OCI-LY7 (cell line): ENCODE data around the gene ZNF462. TPM values are rescaled to one million over a fixed set of nuclear protein-coding genes. Genes with fewer than 3 reads are reported as not detected.
"Not testable (repeated sequence)": the region's sequence is repeated elsewhere in the genome, so short reads cannot be mapped to it uniquely, and the experiment has no call there.

ENCODE experiments used
- BruUV-seq: library from RNA; stranded (reverse); fragments of 400-500 nt; replicated peaks from 2 replicates; lab custom pipeline; 2021; lab: Mats Ljungman, UMichigan
- CTCF ChIA-PET: fragments of 300-600 bp; sonication (Branson Sonifier 250); formaldehyde crosslinking; loops from one replicate; lab custom pipeline; 2022; ENCODE audit warnings: antibody characterized with exemption; ENCODE audit not compliant: unreplicated experiment; lab: Charles Lee
- POLR2A ChIA-PET: fragments of 300-600 bp; sonication (Branson Sonifier 250); formaldehyde crosslinking; loops from one replicate; lab custom pipeline; 2022; ENCODE audit warnings: antibody characterized with exemption; lab: Charles Lee
- DNase-seq: peaks from one replicate; pipeline ENCODE4 v3.0.0-alpha.2; 2015; ENCODE audit warnings: low spot score
- H2AFZ ChIP-seq: fragments of 200-600 bp; sonication (generic), shearing (Covaris generic); 2 replicates; pipeline ENCODE4 v1.6.1; 2014; ENCODE audit warnings: mild to moderate bottlenecking, antibody characterized with exemption, low read length, moderate library complexity
- H3K27ac ChIP-seq: fragments of 200-600 bp; sonication (generic); 2 replicates; pipeline ENCODE4 v1.5.1; 2014; ENCODE audit warnings: mixed run types, low read depth, mild to moderate bottlenecking, moderate library complexity, low read length, inconsistent platforms; ENCODE audit not compliant: poor library complexity, severe bottlenecking
- H3K36me3 ChIP-seq: fragments of 200-600 bp; sonication (generic); 2 replicates; pipeline ENCODE4 v1.6.1; 2014; ENCODE audit warnings: mild to moderate bottlenecking, antibody characterized with exemption, low read length, moderate library complexity, mixed read lengths; ENCODE audit not compliant: insufficient read depth
- H3K4me1 ChIP-seq: fragments of 200-600 bp; sonication (generic); 2 replicates; pipeline ENCODE4 v1.5.1; 2014; ENCODE audit warnings: mild to moderate bottlenecking, low read length; ENCODE audit not compliant: insufficient read depth, poor library complexity, severe bottlenecking
- H3K4me2 ChIP-seq: fragments of 200-600 bp; sonication (generic); 2 replicates; pipeline ENCODE4 v1.6.1; 2014; ENCODE audit warnings: mild to moderate bottlenecking, low read length
- H3K4me3 ChIP-seq: fragments of 200-600 bp; sonication (generic); 2 replicates; pipeline ENCODE4 v1.5.1; 2014; ENCODE audit warnings: mild to moderate bottlenecking, low read depth, low read length; ENCODE audit not compliant: poor library complexity, severe bottlenecking
- H3K79me2 ChIP-seq: fragments of 200-600 bp; sonication (generic); 2 replicates; pipeline ENCODE4 v1.6.1; 2016; ENCODE audit warnings: low read depth, mild to moderate bottlenecking, low read length, moderate library complexity, mixed read lengths; ENCODE audit not compliant: insufficient read depth
- H3K9me2 ChIP-seq: fragments of 200-600 bp; sonication (generic); 2 replicates; pipeline ENCODE4 v1.6.1; 2016; ENCODE audit warnings: mild to moderate bottlenecking, low read length, mixed read lengths; ENCODE audit not compliant: insufficient read depth
- H3K9me3 ChIP-seq: fragments of 200-600 bp; sonication (generic); 2 replicates; pipeline ENCODE4 v1.6.1; 2014; ENCODE audit warnings: mild to moderate bottlenecking, mixed run types, low read length, mixed read lengths
- H4K20me1 ChIP-seq: fragments of 200-600 bp; sonication (generic); 2 replicates; pipeline ENCODE4 v1.6.1; 2014; ENCODE audit warnings: mild to moderate bottlenecking, antibody characterized with exemption, low read length, moderate library complexity, mixed read lengths; ENCODE audit not compliant: insufficient read depth
- EZH2phosphoT487 ChIP-seq: fragments of 200-600 bp; sonication (generic); IDR thresholded peaks from 2 replicates; pipeline ENCODE4 v1.6.1; 2018; ENCODE audit warnings: low read depth, borderline replicate concordance, mild to moderate bottlenecking, mixed run types, antibody characterized with exemption, low read length, moderate library complexity, mixed read lengths
- intact Hi-C: fragments of 100-400 bp; cut with micrococcal nuclease; formaldehyde crosslinking; loops from one replicate; pipeline ENCODE4 v1.10.0; 2022; ENCODE audit not compliant: unreplicated experiment
- total RNA-seq, 2 experiments: library from RNA; depleted of rRNA in 1 of 2; stranded (reverse); fragments of >200 nt in 1 of 2; shearing (Covaris generic) in 1 of 2; gene quantifications; 2 replicates each; pipeline ENCODE4 v1.2.3, GENCODE V29; 2014 to 2022
- TF ChIP-seq, protein P1 (sequence below): fragments of 200-600 bp; sonication (generic); conservative IDR thresholded peaks from 2 replicates; pipeline ENCODE4 v1.5.1; 2014; ENCODE audit warnings: mild to moderate bottlenecking, antibody characterized with exemption, low read length, moderate library complexity, mixed read lengths

ZNF462 gene
- total RNA-seq, 2 experiments from 2014 or later, result 0.88 to 1.1 TPM

DNA sequence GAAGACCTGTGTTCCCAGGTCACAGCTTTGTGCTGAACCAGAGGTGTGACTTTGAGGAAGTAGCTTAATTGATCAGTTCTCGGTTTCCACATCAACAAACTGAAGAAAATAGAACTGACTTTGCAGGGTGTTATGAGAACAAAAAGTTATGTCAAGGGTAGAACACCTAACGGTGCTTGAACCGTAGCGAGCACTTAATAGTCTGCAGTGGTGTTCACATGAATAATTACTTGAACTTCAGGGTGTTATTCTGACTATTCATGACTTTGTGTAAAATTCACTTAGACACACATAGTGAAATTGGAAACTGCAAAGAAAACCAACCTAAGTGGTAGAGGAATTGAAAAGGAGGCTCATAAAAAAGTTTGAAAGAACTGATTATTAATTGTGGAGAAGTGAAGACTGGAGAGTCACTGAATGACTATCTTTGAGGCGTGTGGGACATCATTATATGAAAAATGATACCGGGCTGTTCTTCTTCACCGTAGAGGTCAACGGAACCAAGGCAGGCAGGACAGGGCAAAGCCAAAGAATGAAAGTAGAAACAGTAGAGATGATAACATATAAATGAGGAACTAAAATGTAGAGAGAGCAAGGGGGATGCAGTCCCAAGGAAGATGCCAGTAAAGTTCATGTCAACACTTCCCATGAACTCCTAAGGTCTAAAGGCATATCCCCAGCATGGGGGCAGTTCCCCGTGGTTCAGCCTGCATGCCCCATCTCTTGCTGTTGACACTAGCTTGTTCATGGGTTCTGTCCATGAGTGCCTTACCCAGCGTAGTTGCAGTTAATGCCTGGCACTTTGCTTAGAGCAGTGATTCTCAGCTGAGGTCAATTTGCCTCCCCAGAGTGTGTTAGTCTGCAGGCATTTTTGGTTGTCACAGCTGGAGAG lies 118.7 kb downstream of the ZNF462 start:
- TF ChIP-seq, protein P1, sequence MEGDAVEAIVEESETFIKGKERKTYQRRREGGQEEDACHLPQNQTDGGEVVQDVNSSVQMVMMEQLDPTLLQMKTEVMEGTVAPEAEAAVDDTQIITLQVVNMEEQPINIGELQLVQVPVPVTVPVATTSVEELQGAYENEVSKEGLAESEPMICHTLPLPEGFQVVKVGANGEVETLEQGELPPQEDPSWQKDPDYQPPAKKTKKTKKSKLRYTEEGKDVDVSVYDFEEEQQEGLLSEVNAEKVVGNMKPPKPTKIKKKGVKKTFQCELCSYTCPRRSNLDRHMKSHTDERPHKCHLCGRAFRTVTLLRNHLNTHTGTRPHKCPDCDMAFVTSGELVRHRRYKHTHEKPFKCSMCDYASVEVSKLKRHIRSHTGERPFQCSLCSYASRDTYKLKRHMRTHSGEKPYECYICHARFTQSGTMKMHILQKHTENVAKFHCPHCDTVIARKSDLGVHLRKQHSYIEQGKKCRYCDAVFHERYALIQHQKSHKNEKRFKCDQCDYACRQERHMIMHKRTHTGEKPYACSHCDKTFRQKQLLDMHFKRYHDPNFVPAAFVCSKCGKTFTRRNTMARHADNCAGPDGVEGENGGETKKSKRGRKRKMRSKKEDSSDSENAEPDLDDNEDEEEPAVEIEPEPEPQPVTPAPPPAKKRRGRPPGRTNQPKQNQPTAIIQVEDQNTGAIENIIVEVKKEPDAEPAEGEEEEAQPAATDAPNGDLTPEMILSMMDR, result no peak
- TF ChIP-seq EZH2phosphoT487, result no peak
- intact Hi-C loops, result no loop called here
- no peaks in the 10 kb centered on the region for H3K36me3 ChIP-seq
- H3K9me3 ChIP-seq, result no peaks in the 10 kb centered on the region
- peaks cover 11% of the 10 kb centered on the region for H3K4me1 ChIP-seq
- peak overlapping the region; percentile 40 for H3K4me2 ChIP-seq
- H3K27ac ChIP-seq, result no peak overlapping the region
- DNase-seq, result peak; percentile 5
- POLR2A ChIA-PET, result interaction anchor here (0.6 kb wide), 1 partner anchor 101 kb away, joined by 4 read pairs; no protein-coding TSS in a partner anchor
- H2AFZ ChIP-seq, result no peak overlapping the region
- no peaks in the 10 kb centered on the region for H3K79me2 ChIP-seq
- H3K4me3 ChIP-seq, result no peak overlapping the region
- H3K9me2 ChIP-seq, result no peaks in the 10 kb centered on the region
- BruUV-seq, result no TSS peak
- CTCF ChIA-PET, result no interaction called here
- no peaks in the 10 kb centered on the region for H4K20me1 ChIP-seq

DNA sequence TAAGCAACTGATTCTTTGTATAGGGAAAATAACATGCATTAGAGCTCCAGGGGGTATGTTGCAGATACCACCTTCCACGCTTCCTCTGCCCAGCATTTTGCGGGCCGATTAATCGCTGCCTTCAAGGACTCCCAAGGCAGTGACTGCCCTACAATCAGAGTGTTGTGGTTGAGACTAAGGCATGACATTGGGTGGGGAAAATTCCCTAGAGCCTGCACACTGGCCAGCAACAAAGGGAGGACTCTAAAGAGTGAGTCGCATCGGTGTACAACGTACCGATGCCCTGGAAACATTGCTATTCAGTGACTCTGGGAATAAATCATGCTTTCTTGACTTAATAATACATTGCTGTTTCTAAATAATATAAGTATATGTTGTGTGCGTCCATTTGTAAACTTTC lies 119.7 kb downstream of the ZNF462 start:
- TF ChIP-seq, protein P1, result no peak
- TF ChIP-seq EZH2phosphoT487, result no peak
- no peak for DNase-seq
- POLR2A ChIA-PET, result no interaction called here
- Histone ChIP-seq H3K36me3 (no peaks in the 10 kb centered on the region), H3K9me3 (no peaks in the 10 kb centered on the region), H3K9me2 (no peaks in the 10 kb centered on the region), H4K20me1 (no peaks in the 10 kb centered on the region), H3K27ac (no peak overlapping the region), H3K4me1 (peaks cover 11% of the 10 kb centered on the region), H3K79me2 (no peaks in the 10 kb centered on the region), H3K4me2 (no peak overlapping the region), H3K4me3 (no peak overlapping the region), H2AFZ (no peak overlapping the region)
- CTCF ChIA-PET, result no interaction called here
- BruUV-seq, result no TSS peak
- intact Hi-C loops, result no loop called here

DNA sequence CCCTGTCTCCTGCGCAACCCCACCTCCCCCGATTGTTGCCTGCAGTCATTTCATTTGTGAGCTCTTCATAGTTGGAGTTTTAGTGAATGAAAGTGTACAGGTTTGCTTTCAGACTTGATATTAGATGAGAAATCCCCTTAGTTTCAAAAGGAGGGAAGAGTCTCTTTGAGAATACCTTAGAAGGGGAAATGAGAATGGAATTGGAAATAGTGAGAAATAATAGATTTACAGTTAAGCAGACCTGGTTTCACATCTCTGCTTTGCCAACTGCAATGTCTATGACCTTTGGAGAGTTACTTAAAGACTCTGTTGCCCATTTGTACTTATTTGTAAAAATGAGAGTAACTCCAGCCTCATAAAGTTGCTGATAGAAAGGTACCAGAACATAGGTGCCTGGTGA lies 120.4 kb downstream of the ZNF462 start:
- Histone ChIP-seq H3K4me3 (no peak overlapping the region), H3K36me3 (no peaks in the 10 kb centered on the region), H3K79me2 (no peaks in the 10 kb centered on the region), H4K20me1 (no peaks in the 10 kb centered on the region), H3K4me1 (peaks cover 11% of the 10 kb centered on the region), H3K9me3 (no peaks in the 10 kb centered on the region), H3K4me2 (no peak overlapping the region; the same call in 1 of the 2 replicates), H3K27ac (no peak overlapping the region), H3K9me2 (no peaks in the 10 kb centered on the region), H2AFZ (no peak overlapping the region)
- TF ChIP-seq, protein P1, result no peak
- TF ChIP-seq EZH2phosphoT487, result no peak
- ChIA-PET CTCF (no interaction called here), POLR2A (no interaction called here)
- DNase-seq, result no peak
- intact Hi-C loops, result no loop called here
- BruUV-seq, result no TSS peak

DNA sequence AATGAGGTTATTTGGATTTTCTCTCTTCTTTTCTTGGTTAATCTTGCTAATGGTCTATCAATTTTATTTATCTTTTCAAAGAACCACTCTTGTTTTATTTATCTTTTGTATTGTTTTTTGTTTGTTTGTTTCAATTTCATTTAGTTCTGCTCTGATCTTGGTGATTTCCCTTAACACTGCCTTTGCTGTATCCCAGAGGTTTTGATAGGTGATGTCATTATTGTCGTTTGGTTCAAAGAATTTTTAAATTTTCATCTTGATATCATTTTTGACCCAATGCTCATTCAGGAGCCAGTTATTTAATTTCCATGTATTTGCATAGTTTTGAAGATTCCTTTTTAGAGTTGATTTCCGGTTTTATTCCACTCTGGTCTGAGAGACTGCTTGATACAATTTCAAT lies 126.9 kb downstream of the ZNF462 start:
- CTCF ChIA-PET, BruUV-seq, POLR2A ChIA-PET: not testable (repeated sequence)

More for the DNA sequence above, 126.9 kb downstream of the ZNF462 start:
- H3K4me1 ChIP-seq, H3K4me2 ChIP-seq, H3K79me2 ChIP-seq, H3K27ac ChIP-seq, H3K4me3 ChIP-seq, H3K9me2 ChIP-seq, H2AFZ ChIP-seq, H3K9me3 ChIP-seq, H4K20me1 ChIP-seq, H3K36me3 ChIP-seq, DNase-seq, intact Hi-C loops: not testable (repeated sequence)
